ENCODE results near the gene SECTM1. TPM values are rescaled to one million over a fixed set of nuclear protein-coding genes. Genes with fewer than 3 reads are reported as not detected.
A peak's percentile ranks its signal among the peaks of the same experiment; 100 is the strongest.

Gene SECTM1
- total and polyA plus RNA-seq, 9 of the 15 experiments (the other 6 are each of a cell fraction or from before 2014, with no cell fraction given) = 0.11 to 0.46 (median 0.18) TPM; not detected in 6

DNA sequence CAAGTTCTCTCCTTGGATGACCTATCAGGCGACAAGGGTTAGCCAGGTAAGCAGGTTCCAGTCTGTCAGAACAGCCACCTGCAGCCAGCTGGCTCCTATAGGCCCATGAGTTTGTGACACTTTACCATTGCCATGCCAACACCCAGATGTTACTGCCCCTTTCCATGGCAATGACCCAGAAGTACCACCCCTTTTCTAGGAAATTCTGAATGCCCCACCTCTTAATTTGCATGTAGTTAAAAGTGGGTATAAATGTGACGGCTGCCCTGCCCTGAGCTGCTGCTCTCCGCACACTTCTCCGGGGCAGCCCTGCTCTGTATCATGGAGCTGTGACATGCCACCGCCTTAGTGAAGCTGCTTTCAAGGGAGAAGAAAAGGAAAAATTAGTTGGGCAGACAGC, 10.0 kb upstream of the SECTM1 start (continued):
- TF ChIP-seq, protein P1, sequence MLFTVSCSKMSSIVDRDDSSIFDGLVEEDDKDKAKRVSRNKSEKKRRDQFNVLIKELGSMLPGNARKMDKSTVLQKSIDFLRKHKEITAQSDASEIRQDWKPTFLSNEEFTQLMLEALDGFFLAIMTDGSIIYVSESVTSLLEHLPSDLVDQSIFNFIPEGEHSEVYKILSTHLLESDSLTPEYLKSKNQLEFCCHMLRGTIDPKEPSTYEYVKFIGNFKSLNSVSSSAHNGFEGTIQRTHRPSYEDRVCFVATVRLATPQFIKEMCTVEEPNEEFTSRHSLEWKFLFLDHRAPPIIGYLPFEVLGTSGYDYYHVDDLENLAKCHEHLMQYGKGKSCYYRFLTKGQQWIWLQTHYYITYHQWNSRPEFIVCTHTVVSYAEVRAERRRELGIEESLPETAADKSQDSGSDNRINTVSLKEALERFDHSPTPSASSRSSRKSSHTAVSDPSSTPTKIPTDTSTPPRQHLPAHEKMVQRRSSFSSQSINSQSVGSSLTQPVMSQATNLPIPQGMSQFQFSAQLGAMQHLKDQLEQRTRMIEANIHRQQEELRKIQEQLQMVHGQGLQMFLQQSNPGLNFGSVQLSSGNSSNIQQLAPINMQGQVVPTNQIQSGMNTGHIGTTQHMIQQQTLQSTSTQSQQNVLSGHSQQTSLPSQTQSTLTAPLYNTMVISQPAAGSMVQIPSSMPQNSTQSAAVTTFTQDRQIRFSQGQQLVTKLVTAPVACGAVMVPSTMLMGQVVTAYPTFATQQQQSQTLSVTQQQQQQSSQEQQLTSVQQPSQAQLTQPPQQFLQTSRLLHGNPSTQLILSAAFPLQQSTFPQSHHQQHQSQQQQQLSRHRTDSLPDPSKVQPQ (CRISPR knock-in tag; IDR thresholded peaks at IDR 0.05; ENCODE audit: borderline replicate concordance) = no peak
- TF ChIP-seq POLR2A (conservative IDR thresholded peaks at IDR 0.05) (peak; percentile 57), ZNF431 (CRISPR knock-in tag; IDR thresholded peaks at IDR 0.05) (no peak), PHB2 (IDR thresholded peaks at IDR 0.05; ENCODE audit: low read depth) (no peak), NR4A1 (CRISPR knock-in tag; IDR thresholded peaks at IDR 0.05) (no peak), NR4A1 (tag; IDR thresholded peaks at IDR 0.05) (no peak), MIER1 (IDR thresholded peaks at IDR 0.05; ENCODE audit: low read depth) (no peak), PRMT5 (CRISPR knock-in tag; IDR thresholded peaks at IDR 0.05) (no peak), GTF2E2 (tag; IDR thresholded peaks at IDR 0.05) (no peak)
- TF ChIP-seq, protein P2, sequence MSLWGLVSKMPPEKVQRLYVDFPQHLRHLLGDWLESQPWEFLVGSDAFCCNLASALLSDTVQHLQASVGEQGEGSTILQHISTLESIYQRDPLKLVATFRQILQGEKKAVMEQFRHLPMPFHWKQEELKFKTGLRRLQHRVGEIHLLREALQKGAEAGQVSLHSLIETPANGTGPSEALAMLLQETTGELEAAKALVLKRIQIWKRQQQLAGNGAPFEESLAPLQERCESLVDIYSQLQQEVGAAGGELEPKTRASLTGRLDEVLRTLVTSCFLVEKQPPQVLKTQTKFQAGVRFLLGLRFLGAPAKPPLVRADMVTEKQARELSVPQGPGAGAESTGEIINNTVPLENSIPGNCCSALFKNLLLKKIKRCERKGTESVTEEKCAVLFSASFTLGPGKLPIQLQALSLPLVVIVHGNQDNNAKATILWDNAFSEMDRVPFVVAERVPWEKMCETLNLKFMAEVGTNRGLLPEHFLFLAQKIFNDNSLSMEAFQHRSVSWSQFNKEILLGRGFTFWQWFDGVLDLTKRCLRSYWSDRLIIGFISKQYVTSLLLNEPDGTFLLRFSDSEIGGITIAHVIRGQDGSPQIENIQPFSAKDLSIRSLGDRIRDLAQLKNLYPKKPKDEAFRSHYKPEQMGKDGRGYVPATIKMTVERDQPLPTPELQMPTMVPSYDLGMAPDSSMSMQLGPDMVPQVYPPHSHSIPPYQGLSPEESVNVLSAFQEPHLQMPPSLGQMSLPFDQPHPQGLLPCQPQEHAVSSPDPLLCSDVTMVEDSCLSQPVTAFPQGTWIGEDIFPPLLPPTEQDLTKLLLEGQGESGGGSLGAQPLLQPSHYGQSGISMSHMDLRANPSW (CRISPR knock-in tag; IDR thresholded peaks at IDR 0.05) = no peak
- TF ChIP-seq, protein P3, sequence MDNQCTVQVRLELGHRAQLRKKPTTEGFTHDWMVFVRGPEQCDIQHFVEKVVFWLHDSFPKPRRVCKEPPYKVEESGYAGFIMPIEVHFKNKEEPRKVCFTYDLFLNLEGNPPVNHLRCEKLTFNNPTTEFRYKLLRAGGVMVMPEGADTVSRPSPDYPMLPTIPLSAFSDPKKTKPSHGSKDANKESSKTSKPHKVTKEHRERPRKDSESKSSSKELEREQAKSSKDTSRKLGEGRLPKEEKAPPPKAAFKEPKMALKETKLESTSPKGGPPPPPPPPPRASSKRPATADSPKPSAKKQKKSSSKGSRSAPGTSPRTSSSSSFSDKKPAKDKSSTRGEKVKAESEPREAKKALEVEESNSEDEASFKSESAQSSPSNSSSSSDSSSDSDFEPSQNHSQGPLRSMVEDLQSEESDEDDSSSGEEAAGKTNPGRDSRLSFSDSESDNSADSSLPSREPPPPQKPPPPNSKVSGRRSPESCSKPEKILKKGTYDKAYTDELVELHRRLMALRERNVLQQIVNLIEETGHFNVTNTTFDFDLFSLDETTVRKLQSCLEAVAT (IDR thresholded peaks at IDR 0.05) = peak in 1 of 2 experiments; percentile 89; a peak in 2 of 4 replicates
